Kidney glomerular epithelial cell (primary cell): ENCODE results near the gene PCDHB3.
A peak's percentile ranks its signal among the peaks of the same experiment; 100 is the strongest.
"Not testable (repeated sequence)": the region's sequence is repeated elsewhere in the genome, so short reads cannot be mapped to it uniquely, and the experiment has no call there.

ENCODE experiments used
- DNase-seq: peaks from one replicate; lab custom pipeline; 2025; lab: John Stamatoyannopoulos, UW

The PCDHB3 gene

GRCh38 chr5:141100243-141100805, at the start of gene PCDHB3:
Gene PCDHB3 (plus strand): TSS chr5:141100473. CDS start chr5:141100650, 177 bp downstream.
- peak; percentile 9 for DNase-seq

- peak; percentile 52 for DNase-seq
Measured at GRCh38 chr5:141050622-141051520, 49.4 kb upstream of the PCDHB3 start, which contains the start of gene PCDHB1. Gene PCDHB1 (plus strand): TSS chr5:141051374. CDS start chr5:141051471, 97 bp downstream.

DNA sequence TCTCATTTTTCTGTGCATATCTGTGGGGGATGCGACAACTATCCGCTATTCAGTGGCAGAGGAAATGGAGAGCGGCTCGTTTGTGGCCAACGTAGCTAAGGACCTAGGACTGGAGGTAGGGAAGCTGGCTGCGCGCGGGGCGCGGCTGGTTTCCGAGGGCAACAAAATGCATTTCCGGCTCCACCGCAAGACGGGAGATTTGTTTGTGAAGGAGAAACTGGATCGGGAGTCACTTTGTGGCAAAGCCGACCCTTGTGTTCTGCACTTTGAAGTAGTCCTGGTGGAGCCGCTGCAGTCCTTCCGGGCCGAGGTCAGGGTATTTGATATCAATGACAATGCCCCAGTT, 48.8 kb upstream of the PCDHB3 start:
- DNase-seq = no peak

DNA sequence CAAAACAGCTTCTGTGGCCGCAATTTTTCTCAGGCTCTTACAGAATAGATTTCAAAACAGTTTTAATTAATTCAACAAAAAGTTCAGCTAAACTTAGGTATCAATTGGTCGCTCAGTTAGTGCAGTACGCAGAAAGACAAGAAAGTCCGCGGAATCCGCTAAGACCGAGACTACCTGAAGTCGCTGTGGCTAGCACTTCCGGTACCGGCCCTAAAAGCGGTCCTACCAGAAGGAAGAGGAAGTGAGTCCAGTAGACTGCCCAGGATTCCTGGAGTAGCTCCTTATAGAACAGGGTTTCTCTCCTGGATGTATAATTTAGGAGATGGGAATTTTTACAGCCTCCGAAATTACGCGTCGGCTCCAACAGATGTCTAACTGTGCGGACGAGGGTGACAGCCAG, 22.4 kb upstream of the PCDHB3 start:
- no peak for DNase-seq

GRCh38 chr5:141082228-141082627, 18.0 kb upstream of the PCDHB3 start:
- no peak for DNase-seq

DNA sequence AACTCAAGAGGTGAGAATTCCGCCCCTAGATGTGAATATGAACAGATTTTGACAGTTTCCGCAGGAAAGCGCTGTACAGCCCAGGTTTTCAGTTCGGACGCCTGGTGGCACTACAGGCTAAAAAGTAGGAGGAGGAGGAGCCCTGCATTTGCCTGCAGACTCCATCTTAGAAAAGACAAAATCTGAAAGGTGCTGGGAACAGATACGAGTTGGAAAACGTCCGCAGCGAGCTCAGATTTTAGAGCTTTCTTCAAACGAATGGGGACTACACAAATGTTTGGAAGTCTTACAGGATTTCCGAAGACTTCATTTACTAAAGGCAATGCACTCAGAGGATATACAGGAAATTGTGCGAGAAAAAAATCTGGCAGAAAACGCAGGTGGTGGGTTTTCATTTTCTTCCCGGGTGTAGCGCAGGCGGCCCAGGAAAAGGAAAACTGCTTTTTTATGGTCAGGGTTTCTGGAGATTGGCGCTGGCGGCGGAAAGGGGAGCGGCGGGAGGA, 15.7 kb upstream of the PCDHB3 start:
- peak; percentile 66 for DNase-seq

DNA sequence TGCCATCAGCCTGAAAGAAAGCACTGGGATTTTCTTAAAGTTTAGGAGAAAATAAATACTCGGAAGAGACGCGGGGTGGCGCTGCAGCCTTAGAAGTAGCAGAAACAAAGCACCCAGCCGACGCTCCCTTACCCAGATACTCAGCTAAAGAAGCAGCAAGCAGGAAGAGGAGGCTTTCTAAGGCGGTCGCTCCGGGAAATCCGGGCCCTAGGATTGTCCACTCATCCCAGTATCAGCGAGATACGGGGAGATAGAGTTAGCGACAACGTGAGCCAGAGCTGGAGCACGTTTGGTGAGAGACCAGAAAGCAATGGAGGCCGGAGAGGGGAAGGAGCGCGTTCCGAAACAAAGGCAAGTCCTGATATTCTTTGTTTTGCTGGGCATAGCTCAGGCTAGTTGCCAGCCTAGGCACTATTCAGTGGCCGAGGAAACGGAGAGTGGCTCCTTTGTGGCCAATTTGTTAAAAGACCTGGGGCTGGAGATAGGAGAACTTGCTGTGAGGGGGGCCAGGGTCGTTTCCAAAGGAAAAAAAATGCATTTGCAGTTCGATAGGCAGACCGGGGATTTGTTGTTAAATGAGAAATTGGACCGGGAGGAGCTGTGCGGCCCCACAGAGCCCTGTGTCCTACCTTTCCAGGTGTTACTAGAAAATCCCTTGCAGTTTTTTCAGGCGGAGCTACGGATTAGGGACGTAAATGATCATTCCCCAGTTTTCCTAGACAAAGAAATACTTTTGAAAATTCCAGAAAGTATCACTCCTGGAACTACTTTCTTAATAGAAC, 5.6 kb upstream of the PCDHB3 start, which contains the start of gene PCDHB2:
PCDHB2 (plus strand) TSS at position 135 of the 782 bp plus-strand sequence; CDS start at position 311, 176 bp downstream.
- DNase-seq = peak; percentile 52

- no peak for DNase-seq
Measured at GRCh38 chr5:141095263-141095641, 5.0 kb upstream of the PCDHB3 start.

DNA sequence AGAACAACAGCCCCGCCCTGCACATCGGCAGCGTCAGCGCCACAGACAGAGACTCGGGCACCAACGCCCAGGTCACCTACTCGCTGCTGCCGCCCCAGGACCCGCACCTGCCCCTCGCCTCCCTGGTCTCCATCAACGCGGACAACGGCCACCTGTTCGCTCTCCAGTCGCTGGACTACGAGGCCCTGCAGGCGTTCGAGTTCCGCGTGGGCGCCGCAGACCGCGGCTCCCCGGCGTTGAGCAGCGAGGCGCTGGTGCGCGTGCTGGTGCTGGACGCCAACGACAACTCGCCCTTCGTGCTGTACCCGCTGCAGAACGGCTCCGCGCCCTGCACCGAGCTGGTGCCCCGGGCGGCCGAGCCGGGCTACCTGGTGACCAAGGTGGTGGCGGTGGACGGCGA, 4.1 kb upstream of the PCDHB3 start:
- not testable (repeated sequence) for DNase-seq

- not testable (repeated sequence) for DNase-seq
Measured at GRCh38 chr5:141096586-141096985, 3.7 kb upstream of the PCDHB3 start.

DNA sequence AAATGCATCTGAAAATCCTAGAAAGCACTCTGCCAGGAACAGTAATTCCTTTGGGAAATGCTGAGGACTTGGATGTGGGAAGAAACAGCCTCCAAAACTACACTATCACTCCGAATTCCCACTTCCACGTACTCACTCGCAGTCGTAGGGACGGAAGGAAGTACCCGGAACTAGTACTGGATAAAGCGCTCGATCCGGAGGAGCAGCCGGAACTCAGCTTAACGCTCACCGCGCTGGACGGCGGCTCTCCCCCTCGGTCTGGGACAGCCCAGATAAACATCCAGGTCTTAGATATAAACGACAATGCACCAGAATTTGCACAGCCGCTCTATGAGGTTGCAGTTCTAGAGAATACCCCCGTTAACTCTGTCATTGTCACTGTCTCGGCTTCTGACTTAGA, 786 bp downstream of the PCDHB3 start:
- no peak for DNase-seq

GRCh38 chr5:141102070-141102469, 1.8 kb downstream of the PCDHB3 start:
- DNase-seq = not testable (repeated sequence)

GRCh38 chr5:141102471-141102870, 2.2 kb downstream of the PCDHB3 start:
- DNase-seq = not testable (repeated sequence)

- DNase-seq = no peak
Measured at GRCh38 chr5:141105350-141105749, 5.1 kb downstream of the PCDHB3 start.

- DNase-seq = no peak
Measured at GRCh38 chr5:141119250-141119649, 19.0 kb downstream of the PCDHB3 start.

DNA sequence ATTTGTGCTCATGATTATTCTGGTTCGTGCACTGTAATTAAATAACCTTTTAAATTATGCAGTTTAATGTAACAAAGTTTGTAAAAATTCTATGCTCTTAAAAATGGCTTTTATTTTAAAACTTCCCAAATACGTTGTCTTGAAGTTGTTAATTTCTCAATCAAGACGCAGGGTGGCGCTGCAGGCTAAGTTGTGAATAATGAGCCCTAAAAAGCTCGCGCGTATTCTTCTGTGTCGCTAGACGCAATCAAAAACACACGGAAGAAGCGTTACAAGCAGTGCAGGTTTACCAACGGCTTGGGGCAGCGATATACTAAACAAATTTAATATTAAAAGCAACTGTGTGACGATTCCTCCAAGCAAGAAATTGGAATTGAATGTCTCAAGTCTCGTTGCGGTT, 21.3 kb downstream of the PCDHB3 start, which contains the start of gene PCDHB4:
PCDHB4 (plus strand) TSS at position 256 of the 400 bp plus-strand sequence. CDS start 181 bp downstream, outside the sequence.
- no peak for DNase-seq

GRCh38 chr5:141121985-141122384, 21.7 kb downstream of the PCDHB3 start:
- no peak for DNase-seq

GRCh38 chr5:141123396-141124135, 23.3 kb downstream of the PCDHB3 start:
- not testable (repeated sequence) for DNase-seq

GRCh38 chr5:141127305-141127704, 27.0 kb downstream of the PCDHB3 start:
- DNase-seq = no peak

GRCh38 chr5:141135030-141135717, 34.9 kb downstream of the PCDHB3 start, which contains the start of gene PCDHB5:
Gene PCDHB5 (plus strand): TSS chr5:141135206. CDS start chr5:141135435, 229 bp downstream.
- no peak for DNase-seq
